SU-DHL-6 (cell line): Measurements from ENCODE around the gene HRG.

ENCODE experiments used
- CTCF ChIP-seq: fragments of 200-600 bp; sonication (generic); IDR thresholded peaks from one replicate; pipeline ENCODE4 v1.5.1; 2017; ENCODE audit warnings: antibody characterized with exemption, mild to moderate bottlenecking, low read length, moderate library complexity; ENCODE audit not compliant: insufficient read depth, poor library complexity, severe bottlenecking
- EZH2phosphoT487 ChIP-seq: fragments of 200-600 bp; sonication (generic), shearing (Covaris generic); conservative IDR thresholded peaks from 2 replicates; pipeline ENCODE4 v1.6.1; 2018; ENCODE audit warnings: mild to moderate bottlenecking, antibody characterized with exemption, low read length, moderate library complexity, mixed read lengths

DNA sequence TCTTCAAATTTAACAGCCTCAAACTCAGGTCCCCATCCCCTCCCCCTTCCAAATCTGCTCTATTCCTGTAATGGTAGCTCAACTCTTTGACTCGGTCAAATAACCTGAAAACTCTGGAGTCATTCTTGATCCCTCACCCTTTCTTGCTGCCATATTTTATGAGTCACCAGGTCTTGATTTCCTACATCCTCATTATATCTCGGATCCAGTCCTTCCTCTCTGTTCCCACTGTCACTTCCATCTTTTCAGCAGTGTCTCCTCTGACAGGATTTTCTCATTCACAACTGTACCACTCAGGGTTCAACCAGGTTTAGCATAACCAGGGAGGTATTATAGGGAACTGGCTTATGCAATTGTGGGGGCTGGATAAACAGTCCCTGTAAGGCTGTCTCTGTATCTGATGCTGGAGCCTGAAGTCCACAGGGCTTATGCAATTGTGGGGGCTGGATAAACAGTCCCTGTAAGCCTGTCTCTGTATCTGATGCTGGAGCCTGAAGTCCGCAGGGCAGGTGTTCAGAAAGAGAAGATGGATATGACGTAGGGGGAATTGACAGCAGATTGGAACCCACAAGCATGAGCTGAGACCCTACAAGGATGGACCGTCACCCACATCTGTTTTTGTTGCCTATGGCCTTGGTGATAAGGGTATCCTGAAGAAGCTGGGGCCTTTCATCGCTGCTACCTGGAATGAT, 34.7 kb upstream of the HRG start:
- TF ChIP-seq CTCF (no peak), EZH2phosphoT487 (no peak)
